Measurements from ENCODE around the gene PLAA. TPM values are rescaled to one million over a fixed set of nuclear protein-coding genes. Genes with fewer than 3 reads are reported as not detected.
A peak's percentile ranks its signal among the peaks of the same experiment; 100 is the strongest.

PLAA gene
- total RNA-seq, 4 donors from 2014 or later: 12.0 to 30.2 (median 28.0) TPM

DNA sequence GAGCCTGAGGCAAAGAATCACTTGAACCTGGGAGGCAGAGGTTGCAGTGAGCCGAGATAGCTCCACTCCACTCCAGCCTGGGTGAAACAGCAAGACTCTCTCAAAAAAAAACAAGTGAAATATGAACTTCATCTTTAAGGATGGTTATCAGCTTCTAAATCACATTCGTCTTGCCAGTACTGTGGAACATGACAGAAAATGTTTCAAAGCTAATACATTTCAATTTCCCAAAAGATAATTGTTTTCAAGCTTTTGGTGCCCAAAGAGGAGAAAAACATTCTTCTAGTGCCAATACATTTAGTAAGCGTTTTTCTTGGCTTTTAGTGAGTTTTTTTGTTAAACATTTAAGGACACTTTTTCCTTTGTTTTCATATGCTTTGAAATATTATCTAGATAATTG lies 4.8 kb upstream of the PLAA start:
- intact Hi-C loops (cut with DNase I; ENCODE audit: low total_unique reads): no loop called here
- no peaks in the 10 kb centered on the region for H3K27me3 ChIP-seq
- H3K4me1 ChIP-seq: peaks cover 6 to 23% (median 17%) of the 10 kb centered on the region in 4 donors
- in situ Hi-C loops (cut with MboI; ENCODE audit: low pct_ligation_motif_present in 1 of 4, low pct_unique_long_range_greater_than_20kb in 1 of 4, low sequenced_read_pairs in 3 of 4): loop anchor here in 1 of 4 donors (10.0 kb wide), 1 partner anchor 57 kb away; the partner anchor contains the start of gene CAAP1
- H3K4me3 ChIP-seq: no peak overlapping the region
- no peaks in the 10 kb centered on the region for H3K36me3 ChIP-seq
- TF ChIP-seq POLR2A (IDR thresholded peaks at IDR 0.05): no peak
- TF ChIP-seq, protein P1, sequence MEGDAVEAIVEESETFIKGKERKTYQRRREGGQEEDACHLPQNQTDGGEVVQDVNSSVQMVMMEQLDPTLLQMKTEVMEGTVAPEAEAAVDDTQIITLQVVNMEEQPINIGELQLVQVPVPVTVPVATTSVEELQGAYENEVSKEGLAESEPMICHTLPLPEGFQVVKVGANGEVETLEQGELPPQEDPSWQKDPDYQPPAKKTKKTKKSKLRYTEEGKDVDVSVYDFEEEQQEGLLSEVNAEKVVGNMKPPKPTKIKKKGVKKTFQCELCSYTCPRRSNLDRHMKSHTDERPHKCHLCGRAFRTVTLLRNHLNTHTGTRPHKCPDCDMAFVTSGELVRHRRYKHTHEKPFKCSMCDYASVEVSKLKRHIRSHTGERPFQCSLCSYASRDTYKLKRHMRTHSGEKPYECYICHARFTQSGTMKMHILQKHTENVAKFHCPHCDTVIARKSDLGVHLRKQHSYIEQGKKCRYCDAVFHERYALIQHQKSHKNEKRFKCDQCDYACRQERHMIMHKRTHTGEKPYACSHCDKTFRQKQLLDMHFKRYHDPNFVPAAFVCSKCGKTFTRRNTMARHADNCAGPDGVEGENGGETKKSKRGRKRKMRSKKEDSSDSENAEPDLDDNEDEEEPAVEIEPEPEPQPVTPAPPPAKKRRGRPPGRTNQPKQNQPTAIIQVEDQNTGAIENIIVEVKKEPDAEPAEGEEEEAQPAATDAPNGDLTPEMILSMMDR (IDR thresholded peaks at IDR 0.05): no peak
- TF ChIP-seq EP300 (IDR thresholded peaks at IDR 0.05; ENCODE audit: low read depth): no peak
- TF ChIP-seq POLR2AphosphoS5 (IDR thresholded peaks at IDR 0.05): no peak
- H3K9me3 ChIP-seq: no peaks in the 10 kb centered on the region
- no peak overlapping the region for H3K27ac ChIP-seq
- 83 to 90% methylated on average over 2 to 3 of the region's 3 CpGs for WGBS, 2 donors (ENCODE audit: low coverage in 1 of 2)
- DNase-seq: no peak

DNA sequence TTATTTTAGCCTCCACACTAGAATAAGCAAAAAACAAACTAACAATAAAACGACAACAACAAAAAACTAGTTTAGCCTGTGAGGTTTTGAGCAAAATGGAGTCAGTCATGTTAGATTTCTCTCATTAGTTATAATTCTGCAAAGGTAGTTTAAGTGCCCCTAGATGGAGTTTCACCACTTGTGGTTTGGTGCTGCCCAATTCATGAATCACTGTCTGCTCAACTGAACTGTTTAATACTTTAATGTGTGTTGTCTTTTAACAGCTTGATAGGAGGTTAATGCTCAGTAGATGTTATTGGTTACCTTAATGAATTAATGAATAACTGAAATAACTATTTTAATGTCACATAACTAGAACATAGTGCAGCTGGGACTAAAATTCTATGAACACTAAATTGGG lies 3.5 kb upstream of the PLAA start:
- H3K27me3 ChIP-seq: no peaks in the 10 kb centered on the region

DNA sequence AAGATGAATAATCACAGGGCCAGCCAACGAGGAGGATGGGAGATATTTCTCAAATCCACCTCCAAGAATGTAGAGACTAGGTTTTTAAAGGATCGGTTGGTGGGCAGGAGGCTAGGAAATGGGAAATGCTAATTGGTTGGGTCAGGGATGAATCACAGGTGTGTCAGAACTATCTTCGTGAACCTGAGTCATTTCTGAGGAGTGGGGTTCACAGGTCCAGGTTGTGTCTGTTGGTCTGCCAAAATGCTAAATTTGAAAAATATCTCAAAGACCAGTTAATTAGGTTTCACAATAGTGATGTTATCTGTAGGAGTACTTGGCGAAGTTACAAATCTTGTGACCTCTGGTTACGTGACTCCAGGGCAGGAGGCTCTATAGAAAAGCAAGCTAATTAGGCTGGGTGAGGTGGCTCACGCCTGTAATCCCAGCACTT lies 2.6 kb upstream of the PLAA start:
- H3K4me3 ChIP-seq: no peak overlapping the region
- 47 to 76% methylated on average over 3 to 6 of the region's 6 CpGs for WGBS, 2 donors (ENCODE audit: low coverage in 1 of 2)
- H3K27ac ChIP-seq: no peak overlapping the region
- H3K4me1 ChIP-seq: peaks cover 18 to 27% (median 20%) of the 10 kb centered on the region in 4 donors
- TF ChIP-seq POLR2AphosphoS5 (IDR thresholded peaks at IDR 0.05): no peak
- TF ChIP-seq EP300 (IDR thresholded peaks at IDR 0.05; ENCODE audit: low read depth): no peak
- TF ChIP-seq POLR2A (IDR thresholded peaks at IDR 0.05): no peak
- TF ChIP-seq, protein P1 (IDR thresholded peaks at IDR 0.05): no peak
- H3K27me3 ChIP-seq: no peaks in the 10 kb centered on the region
- H3K36me3 ChIP-seq: no peaks in the 10 kb centered on the region
- in situ Hi-C loops (cut with MboI; ENCODE audit: low pct_ligation_motif_present in 1 of 4, low pct_unique_long_range_greater_than_20kb in 1 of 4, low sequenced_read_pairs in 3 of 4): loop anchor here in 1 of 4 donors (10.0 kb wide), 1 partner anchor 55 kb away; the partner anchor contains the start of gene CAAP1
- intact Hi-C loops (cut with DNase I; ENCODE audit: low total_unique reads): loop anchor here (5.0 kb wide), 1 partner anchor 52 kb away; no protein-coding TSS in a partner anchor
- no peak for DNase-seq
- no peaks in the 10 kb centered on the region for H3K9me3 ChIP-seq

More for the DNA sequence above, 3.5 kb upstream of the PLAA start:
- in situ Hi-C loops (cut with MboI; ENCODE audit: low pct_ligation_motif_present in 1 of 4, low pct_unique_long_range_greater_than_20kb in 1 of 4, low sequenced_read_pairs in 3 of 4): loop anchor here in 1 of 4 donors (10.0 kb wide), 1 partner anchor 56 kb away; the partner anchor contains the start of gene CAAP1
- no peaks in the 10 kb centered on the region for H3K9me3 ChIP-seq
- no peak overlapping the region for H3K27ac ChIP-seq
- WGBS, 2 donors (ENCODE audit: low coverage in 1 of 2): 88 to 92% methylated on average over 1 of the region's 1 CpG
- intact Hi-C loops (cut with DNase I; ENCODE audit: low total_unique reads): no loop called here
- TF ChIP-seq EP300 (IDR thresholded peaks at IDR 0.05; ENCODE audit: low read depth): no peak
- TF ChIP-seq, protein P1 (IDR thresholded peaks at IDR 0.05): no peak
- no peak for TF ChIP-seq POLR2AphosphoS5 (IDR thresholded peaks at IDR 0.05)
- no peak for TF ChIP-seq POLR2A (IDR thresholded peaks at IDR 0.05)
- DNase-seq: no peak
- no peaks in the 10 kb centered on the region for H3K36me3 ChIP-seq
- H3K4me1 ChIP-seq: peaks cover 11 to 27% (median 20%) of the 10 kb centered on the region in 4 donors
- no peak overlapping the region for H3K4me3 ChIP-seq

DNA sequence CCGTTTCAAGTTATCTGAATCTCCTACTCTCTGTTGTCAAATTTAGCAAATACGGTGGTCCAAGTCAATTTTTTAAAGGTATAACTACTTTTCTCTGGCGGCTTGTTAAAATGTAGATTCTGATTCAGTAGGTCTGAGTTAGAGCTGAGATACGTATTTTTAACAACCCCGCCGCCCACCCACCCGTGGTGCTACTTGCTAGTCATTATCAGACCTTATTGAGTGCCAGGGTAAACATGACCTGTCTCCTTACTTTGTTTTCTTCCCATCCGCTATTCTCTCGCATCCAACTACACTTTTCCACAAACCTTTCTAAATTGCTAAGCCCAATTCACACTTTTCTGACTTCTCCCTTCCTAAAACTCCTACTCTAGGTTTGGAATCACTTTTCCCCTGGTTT lies 694 bp upstream of the PLAA start:
- H3K4me1 ChIP-seq: peaks cover 18 to 29% (median 21%) of the 10 kb centered on the region in 4 donors
- H3K9me3 ChIP-seq: no peaks in the 10 kb centered on the region
- no peak for DNase-seq
- no peak for TF ChIP-seq EP300 (IDR thresholded peaks at IDR 0.05; ENCODE audit: low read depth)
- no peak for TF ChIP-seq POLR2AphosphoS5 (IDR thresholded peaks at IDR 0.05)
- TF ChIP-seq, protein P1 (IDR thresholded peaks at IDR 0.05): no peak
- no peak for TF ChIP-seq POLR2A (IDR thresholded peaks at IDR 0.05)
- H3K27ac ChIP-seq: peak overlapping the region; percentile 93 to 96 (median 94)
- no peaks in the 10 kb centered on the region for H3K36me3 ChIP-seq
- H3K4me3 ChIP-seq: peak overlapping the region; percentile 77 to 91 (median 80)
- no peaks in the 10 kb centered on the region for H3K27me3 ChIP-seq
- in situ Hi-C loops (cut with MboI; ENCODE audit: low pct_ligation_motif_present in 1 of 4, low pct_unique_long_range_greater_than_20kb in 1 of 4, low sequenced_read_pairs in 3 of 4): no loop called here
- intact Hi-C loops (cut with DNase I; ENCODE audit: low total_unique reads): loop anchor here (5.0 kb wide), 1 partner anchor 50 kb away; no protein-coding TSS in a partner anchor
- WGBS, 2 donors (ENCODE audit: low coverage in 1 of 2): 1 to 2% methylated on average over 9 of the region's 9 CpGs

Measured in transverse colon (tissue), 4 donors.